NCI-H1092 (cell line): ENCODE data around the gene KIF4B.

Experiments
- DNase-seq: peaks from one replicate; lab custom pipeline; 2025; lab: John Stamatoyannopoulos, UW

Gene KIF4B

GRCh38 chr5:155057626-155058025, 44.1 kb downstream of the KIF4B start:
- no peak for DNase-seq

- DNase-seq, result no peak
Measured at GRCh38 chr5:155064580-155064979, 51.0 kb downstream of the KIF4B start.

- no peak for DNase-seq
Measured at GRCh38 chr5:155066886-155067595, 53.5 kb downstream of the KIF4B start.
